ENCODE data around the gene NRAP. TPM values are rescaled to one million over a fixed set of nuclear protein-coding genes. Genes with fewer than 3 reads are reported as not detected.

The NRAP gene
- polyA plus RNA-seq, 3 donors: not detected

GRCh38 chr10:113650172-113650571, 13.7 kb downstream of the NRAP start:
- peaks cover 0 to 14% (median 1%) of the 10 kb centered on the region in 3 donors for H3K27me3 Mint-ChIP-seq (ENCODE audit: low read depth in 3 of 3)
- TF ChIP-seq CTCF (IDR thresholded peaks at IDR 0.05): no peak
- 100% methylated on average over 2 of the region's 2 CpGs for WGBS (ENCODE audit: insufficient coverage)

GRCh38 chr10:113648478-113648877, 15.4 kb downstream of the NRAP start:
- WGBS (ENCODE audit: insufficient coverage): no CpG with 5 or more reads among the region's 3 CpGs
- peaks cover 0 to 11% (median 1%) of the 10 kb centered on the region in 3 donors for H3K27me3 Mint-ChIP-seq (ENCODE audit: low read depth in 3 of 3)

More at GRCh38 chr10:113650172-113650571, 13.7 kb downstream of the NRAP start:
- Histone ChIP-seq H3K27ac (ENCODE audit: low read depth in 1 of 2, low read length in 2 of 2) (no peak overlapping the region), H3K36me3 (replicated peaks in 1 of 2; ENCODE audit: control insufficient read depth in 1 of 2, insufficient read depth in 2 of 2, low read length in 2 of 2) (no peaks in the 10 kb centered on the region), H3K9me3 (replicated peaks in 1 of 2; ENCODE audit: control insufficient read depth in 1 of 2, insufficient read depth in 1 of 2, low read length in 2 of 2) (no peaks in the 10 kb centered on the region), H3K4me2 (replicated peaks; ENCODE audit: extremely low read depth, low read length, poor library complexity, severe bottlenecking) (no peak overlapping the region), H3K4me3 (replicated peaks in 1 of 3; ENCODE audit: low read depth in 2 of 3, low read length in 3 of 3) (no peak overlapping the region), H3K9ac (ENCODE audit: insufficient read depth, low read length, poor library complexity, severe bottlenecking) (no peak overlapping the region), H3K79me2 (ENCODE audit: insufficient read depth, low read length) (no peaks in the 10 kb centered on the region), H3K27me3 (ENCODE audit: control insufficient read depth in 2 of 2, insufficient read depth in 2 of 2, low read length in 2 of 2) (no peaks in the 10 kb centered on the region), H4K20me1 (ENCODE audit: insufficient read depth, low read length) (no peaks in the 10 kb centered on the region), H3K4me1 (ENCODE audit: control insufficient read depth in 1 of 2, insufficient read depth in 2 of 2, low read length in 2 of 2) (no peaks in the 10 kb centered on the region), H2AFZ (ENCODE audit: insufficient read depth, low read depth, low read length, poor library complexity, severe bottlenecking) (no peak overlapping the region)
- no peak overlapping the region for H3K27ac Mint-ChIP-seq
- H3K36me3 Mint-ChIP-seq: no peaks in the 10 kb centered on the region
- no peaks in the 10 kb centered on the region for H3K4me1 Mint-ChIP-seq
- H3K9me3 Mint-ChIP-seq: peaks cover 0 to 9% (median 0%) of the 10 kb centered on the region in 7 donors
- no peak overlapping the region for H3K4me3 Mint-ChIP-seq
- no peak for DNase-seq
- intact Hi-C loops (cut with micrococcal nuclease): no loop called here

More at GRCh38 chr10:113648478-113648877, 15.4 kb downstream of the NRAP start:
- intact Hi-C loops (cut with micrococcal nuclease): no loop called here
- Histone ChIP-seq H3K9ac (ENCODE audit: insufficient read depth, low read length, poor library complexity, severe bottlenecking) (no peak overlapping the region), H4K20me1 (ENCODE audit: insufficient read depth, low read length) (no peaks in the 10 kb centered on the region), H3K36me3 (replicated peaks in 1 of 2; ENCODE audit: control insufficient read depth in 1 of 2, insufficient read depth in 2 of 2, low read length in 2 of 2) (no peaks in the 10 kb centered on the region), H3K27me3 (ENCODE audit: control insufficient read depth in 2 of 2, insufficient read depth in 2 of 2, low read length in 2 of 2) (no peaks in the 10 kb centered on the region), H3K79me2 (ENCODE audit: insufficient read depth, low read length) (no peaks in the 10 kb centered on the region), H3K4me1 (ENCODE audit: control insufficient read depth in 1 of 2, insufficient read depth in 2 of 2, low read length in 2 of 2) (no peaks in the 10 kb centered on the region), H3K27ac (ENCODE audit: low read depth in 1 of 2, low read length in 2 of 2) (no peak overlapping the region), H3K4me3 (replicated peaks in 1 of 3; ENCODE audit: low read depth in 2 of 3, low read length in 3 of 3) (no peak overlapping the region), H3K9me3 (replicated peaks in 1 of 2; ENCODE audit: control insufficient read depth in 1 of 2, insufficient read depth in 1 of 2, low read length in 2 of 2) (no peaks in the 10 kb centered on the region), H3K4me2 (replicated peaks; ENCODE audit: extremely low read depth, low read length, poor library complexity, severe bottlenecking) (no peak overlapping the region), H2AFZ (ENCODE audit: insufficient read depth, low read depth, low read length, poor library complexity, severe bottlenecking) (no peak overlapping the region)
- no peak for DNase-seq
- no peaks in the 10 kb centered on the region for H3K36me3 Mint-ChIP-seq
- no peak overlapping the region for H3K27ac Mint-ChIP-seq
- H3K4me3 Mint-ChIP-seq: no peak overlapping the region
- no peaks in the 10 kb centered on the region for H3K4me1 Mint-ChIP-seq
- peaks cover 0 to 9% (median 0%) of the 10 kb centered on the region in 7 donors for H3K9me3 Mint-ChIP-seq
- TF ChIP-seq CTCF (IDR thresholded peaks at IDR 0.05): no peak
